K562 (cell line): ENCODE measurements around the gene ACBD5. TPM values are rescaled to one million over a fixed set of nuclear protein-coding genes. Genes with fewer than 3 reads are reported as not detected.
"Not testable (repeated sequence)": the region's sequence is repeated elsewhere in the genome, so short reads cannot be mapped to it uniquely, and the experiment has no call there.

Source experiments
- ATAC-seq: fragments of 200-7000 bp; cut with Tn5 transposase; 3 replicates; pipeline ENCODE4 v1.9.1; 2020; ENCODE audit warnings: moderate library complexity
- BruUV-seq: library from RNA; stranded (reverse); fragments of 400-500 nt; replicated peaks from 2 replicates; lab custom pipeline; 2021; lab: Mats Ljungman, UMichigan
- CTCF ChIA-PET: fragments of 300-600 bp; formaldehyde crosslinking; extraction: SDS; loops from one replicate; lab custom pipeline; 2021; ENCODE audit warnings: low intra/inter-chr PET ratio; lab: Yijun Ruan, JAX
- POLR2A ChIA-PET: fragments of 300-600, 350-650 bp; sonication (Branson Sonifier 250); formaldehyde crosslinking; extraction: SDS; loops from one replicate; lab custom pipeline; 2021; ENCODE audit warnings: antibody characterized with exemption, inconsistent platforms; lab: Yijun Ruan, JAX
- DNase-seq, 4 experiments: peaks; one replicate each; pipeline versions ENCODE4 v3.0.0 to v3.0.0-alpha.2; 2011 to 2018; ENCODE audit warnings: low spot score in 3 of 4, mixed read lengths in 3 of 4; ENCODE audit errors: extremely low read depth in 1 of 4
- FAIRE-seq: peaks from 2 replicates; lab custom pipeline; 2011; peaks lifted over from hg19 to GRCh38; lab: Jason Lieb, UNC
- H2AFZ ChIP-seq: 2 replicates; pipeline ENCODE4 v1.6.0; 2011; ENCODE audit warnings: low read depth, low read length, control low read depth, inconsistent platforms
- H3K27ac ChIP-seq: fragments of 200-600 bp; 3 replicates; pipeline ENCODE4 v1.8.0; 2011; ENCODE audit warnings: low read depth, mild to moderate bottlenecking, control low read depth, inconsistent platforms, low read length, moderate library complexity, mixed read lengths; ENCODE audit errors: extremely low read depth
- H3K27me3 ChIP-seq, 2 experiments: fragments of 300-600 bp in 1 of 2; 2 replicates in 1 of 2; 3 replicates in 1 of 2; pipeline versions ENCODE4 v1.6.0 to v1.8.0; 2011; ENCODE audit warnings: inconsistent platforms in 2 of 2, low read length in 2 of 2, mild to moderate bottlenecking in 1 of 2, mixed read lengths in 1 of 2, moderate library complexity in 1 of 2; ENCODE audit not compliant: control insufficient read depth in 2 of 2, insufficient read depth in 2 of 2
- H3K36me3 ChIP-seq: fragments of 300-600 bp; 3 replicates; pipeline ENCODE4 v1.8.0; 2011; ENCODE audit warnings: mild to moderate bottlenecking, low read length, inconsistent platforms; ENCODE audit not compliant: control insufficient read depth, insufficient read depth
- H3K4me1 ChIP-seq, 2 experiments: fragments of 200-600 bp in 1 of 2; replicated peaks in 1 of 2; 2 replicates in 1 of 2; 3 replicates in 1 of 2; pipeline versions ENCODE4 v1.5.1 to v1.8.0; 2011; ENCODE audit warnings: inconsistent platforms in 2 of 2, low read length in 2 of 2, mild to moderate bottlenecking in 1 of 2, mixed read lengths in 1 of 2, moderate library complexity in 1 of 2; ENCODE audit not compliant: control insufficient read depth in 2 of 2, insufficient read depth in 2 of 2
- H3K4me2 ChIP-seq: 2 replicates; pipeline ENCODE4 v1.6.1; 2011; ENCODE audit warnings: low read length, control low read depth, inconsistent platforms, mixed read lengths; ENCODE audit not compliant: insufficient read depth
- H3K4me3 ChIP-seq: fragments of 200-600 bp; sonication (generic), shearing (Covaris generic); 2 replicates; pipeline ENCODE4 v1.5.1; 2016; ENCODE audit warnings: control low read depth, inconsistent platforms
- H3K79me2 ChIP-seq: fragments of 200-600 bp; 3 replicates; pipeline ENCODE4 v1.8.0; 2011; ENCODE audit warnings: low read length, inconsistent platforms; ENCODE audit not compliant: control insufficient read depth, insufficient read depth
- H3K9ac ChIP-seq, 2 experiments: 2 replicates each; pipeline versions ENCODE4 v1.6.0 to v1.6.1; 2011; ENCODE audit warnings: low read depth in 2 of 2, low read length in 2 of 2, control low read depth in 1 of 2, inconsistent platforms in 1 of 2, mild to moderate bottlenecking in 1 of 2, mixed read lengths in 1 of 2; ENCODE audit not compliant: insufficient read depth in 1 of 2
- H3K9me1 ChIP-seq: one replicate; pipeline ENCODE4 v1.6.0; 2011; ENCODE audit warnings: inconsistent platforms, mild to moderate bottlenecking, low read length, moderate library complexity; ENCODE audit not compliant: control insufficient read depth, insufficient read depth
- H3K9me3 ChIP-seq: replicated peaks from 2 replicates; pipeline ENCODE4 v1.5.1; 2011; ENCODE audit warnings: low read depth, low read length, inconsistent platforms; ENCODE audit not compliant: control insufficient read depth, insufficient read depth
- H4K20me1 ChIP-seq: replicated peaks from 2 replicates; pipeline ENCODE4 v1.6.1; 2011; ENCODE audit warnings: low read length, inconsistent platforms, mixed read lengths; ENCODE audit not compliant: control insufficient read depth, insufficient read depth
- ATF7 ChIP-seq: fragments of 450-650 bp; IDR thresholded peaks from 2 replicates; pipeline ENCODE4 v1.7.1; 2014; ENCODE audit warnings: mild to moderate bottlenecking, moderate library complexity
- BCOR ChIP-seq: fragments of 450-650 bp; IDR thresholded peaks from 2 replicates; pipeline ENCODE4 v1.6.1; 2016
- BRD9 ChIP-seq: fragments of 450-650 bp; IDR thresholded peaks from 2 replicates; pipeline ENCODE4 v1.6.1; 2018; ENCODE audit warnings: low read depth; ENCODE audit not compliant: partially characterized antibody
- GABPB1 ChIP-seq: sonication (generic); formaldehyde crosslinking; IDR thresholded peaks from 2 replicates; pipeline ENCODE4 v1.8.0; 2022; ENCODE audit warnings: mild to moderate bottlenecking, missing genetic modification reagents
- KDM1A ChIP-seq, 2 experiments: fragments of 450-650 bp; IDR thresholded peaks; 2 replicates each; pipeline ENCODE4 v1.6.1; 2016; ENCODE audit warnings: mild to moderate bottlenecking in 2 of 2
- MED1 ChIP-seq: sonication (generic); formaldehyde crosslinking; IDR thresholded peaks from 2 replicates; pipeline ENCODE4 v1.8.1; 2023; ENCODE audit warnings: missing genetic modification reagents, borderline replicate concordance
- MEF2D ChIP-seq: conservative IDR thresholded peaks from 2 replicates; pipeline ENCODE4 v1.6.1; 2016; ENCODE audit warnings: low read depth, missing genetic modification characterization, missing compliant biosample characterization
- NCOA4 ChIP-seq: fragments of 450-650 bp; IDR thresholded peaks from 2 replicates; pipeline ENCODE4 v1.6.1; 2018; ENCODE audit warnings: mild to moderate bottlenecking; ENCODE audit not compliant: partially characterized antibody
- RBM25 ChIP-seq: fragments of 200-400 bp; formaldehyde crosslinking; IDR thresholded peaks from 2 replicates; pipeline ENCODE4 v1.6.1; 2018; ENCODE audit warnings: low read length, low read depth, moderate library complexity; ENCODE audit not compliant: severe bottlenecking
- RCOR1 ChIP-seq, 2 experiments: IDR thresholded peaks; 2 replicates each; pipeline ENCODE4 v1.6.1; 2012; ENCODE audit warnings: low read depth in 2 of 2, low read length in 2 of 2, borderline replicate concordance in 1 of 2, improper control_type of control experiment in 1 of 2
- ZNF121 ChIP-seq: sonication (generic); formaldehyde crosslinking; conservative IDR thresholded peaks from 2 replicates; pipeline ENCODE4 v1.8.0; 2022; ENCODE audit warnings: missing genetic modification reagents
- ZNF143 ChIP-seq: sonication (generic); formaldehyde crosslinking; IDR thresholded peaks from 2 replicates; pipeline ENCODE4 v1.9.0; 2022; ENCODE audit warnings: mild to moderate bottlenecking, missing genetic modification reagents
- WGBS: fragments of 100-300 bp; shearing (Covaris generic); methylation state at CpG from one replicate; pipeline ENCODE4 v1.1.6; 2016; ENCODE audit warnings: low coverage, mixed read lengths; ENCODE audit not compliant: insufficient coverage; ENCODE audit errors: missing lambda C conversion rate; 5-methylcytosine and 5-hydroxymethylcytosine counted together
- in situ Hi-C: fragments of 300-500 bp; cut with MboI; formaldehyde crosslinking; loops from 4 replicates; pipeline ENCODE4 v1.15.0; 2018; ENCODE audit warnings: inconsistent platforms, mixed read lengths
- intact Hi-C: fragments of 100-400 bp; cut with micrococcal nuclease; formaldehyde crosslinking; loops from 2 replicates; pipeline ENCODE4 v1.14.2; 2022
- polyA plus RNA-seq, 8 experiments: library from polyadenylated mRNA; depleted of rRNA in 4 of 8; stranded (reverse) in 5 of 8; unstranded in 3 of 8; fragments of >200 nt; fragmentation: Nextera tagmentation in 2 of 8; fragmentation: Illumina TruSeq in 1 of 8; extraction: Ambion mirVana in 2 of 8; extraction: Trizol in 1 of 8; gene quantifications; 2 replicates each; pipeline versions ENCODE4 v1.2.1 to v1.2.3, GENCODE V29; 2011 to 2014; ENCODE audit warnings: inconsistent platforms in 1 of 8, missing spikeins in 1 of 8
- total RNA-seq, 7 experiments: library from RNA; depleted of rRNA in 6 of 7; stranded (reverse); fragments of >200 nt in 6 of 7; fragmentation: Illumina TruSeq in 2 of 7; extraction: Trizol in 2 of 7; gene quantifications; 2 replicates each; pipeline versions ENCODE4 v1.2.1 to v1.2.3, GENCODE V29; 2011 to 2021; ENCODE audit warnings: low replicate concordance in 1 of 7
- TF ChIP-seq, protein P1 (sequence below): fragments of 450-650 bp; formaldehyde crosslinking; IDR thresholded peaks from 2 replicates; pipeline ENCODE4 v1.4.0; 2020; ENCODE audit warnings: mild to moderate bottlenecking, moderate library complexity
- TF ChIP-seq, protein P2 (sequence below): fragments of 250-450 bp; sonication (Bioruptor Pico); IDR thresholded peaks from 2 replicates; pipeline ENCODE4 v1.5.0; 2021; ENCODE audit warnings: mild to moderate bottlenecking, borderline replicate concordance
- TF ChIP-seq, protein P3 (sequence below): IDR thresholded peaks from 2 replicates; pipeline ENCODE4 v1.6.1; 2012; ENCODE audit warnings: low read depth, low read length, improper control_type of control experiment, borderline replicate concordance
- TF ChIP-seq, protein P4 (sequence below): fragments of 250-450 bp; sonication (Bioruptor Pico); IDR thresholded peaks from 2 replicates; pipeline ENCODE4 v1.4.0; 2020

Gene ACBD5
- total and polyA plus RNA-seq, 9 of the 15 experiments (the other 6 are each of a cell fraction or from before 2014, with no cell fraction given) = 1.5 to 10.3 (median 7.8) TPM

DNA sequence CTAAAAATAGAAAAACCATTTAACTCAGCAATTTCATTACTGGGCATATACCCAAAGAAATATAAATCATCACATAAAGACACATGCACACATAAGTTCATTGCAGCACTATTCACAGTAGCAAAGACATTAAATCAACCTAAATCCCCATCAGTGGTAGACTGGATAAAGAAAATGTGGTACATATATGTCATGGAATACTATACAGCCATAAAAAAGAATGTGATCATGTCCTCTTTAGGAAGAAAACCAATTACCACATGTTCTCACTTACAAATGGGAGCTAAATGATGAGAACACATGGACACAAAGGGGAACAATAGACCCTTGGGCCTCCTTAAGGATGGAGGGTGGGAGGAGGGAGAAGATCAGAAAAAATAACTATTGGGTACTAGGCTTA, 36.0 kb upstream of the ACBD5 start (continued):
- TF ChIP-seq, protein P1, sequence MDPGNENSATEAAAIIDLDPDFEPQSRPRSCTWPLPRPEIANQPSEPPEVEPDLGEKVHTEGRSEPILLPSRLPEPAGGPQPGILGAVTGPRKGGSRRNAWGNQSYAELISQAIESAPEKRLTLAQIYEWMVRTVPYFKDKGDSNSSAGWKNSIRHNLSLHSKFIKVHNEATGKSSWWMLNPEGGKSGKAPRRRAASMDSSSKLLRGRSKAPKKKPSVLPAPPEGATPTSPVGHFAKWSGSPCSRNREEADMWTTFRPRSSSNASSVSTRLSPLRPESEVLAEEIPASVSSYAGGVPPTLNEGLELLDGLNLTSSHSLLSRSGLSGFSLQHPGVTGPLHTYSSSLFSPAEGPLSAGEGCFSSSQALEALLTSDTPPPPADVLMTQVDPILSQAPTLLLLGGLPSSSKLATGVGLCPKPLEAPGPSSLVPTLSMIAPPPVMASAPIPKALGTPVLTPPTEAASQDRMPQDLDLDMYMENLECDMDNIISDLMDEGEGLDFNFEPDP (CRISPR knock-in tag) = no peak
- peak; percentile 67 for TF ChIP-seq RBM25
- TF ChIP-seq, protein P2, sequence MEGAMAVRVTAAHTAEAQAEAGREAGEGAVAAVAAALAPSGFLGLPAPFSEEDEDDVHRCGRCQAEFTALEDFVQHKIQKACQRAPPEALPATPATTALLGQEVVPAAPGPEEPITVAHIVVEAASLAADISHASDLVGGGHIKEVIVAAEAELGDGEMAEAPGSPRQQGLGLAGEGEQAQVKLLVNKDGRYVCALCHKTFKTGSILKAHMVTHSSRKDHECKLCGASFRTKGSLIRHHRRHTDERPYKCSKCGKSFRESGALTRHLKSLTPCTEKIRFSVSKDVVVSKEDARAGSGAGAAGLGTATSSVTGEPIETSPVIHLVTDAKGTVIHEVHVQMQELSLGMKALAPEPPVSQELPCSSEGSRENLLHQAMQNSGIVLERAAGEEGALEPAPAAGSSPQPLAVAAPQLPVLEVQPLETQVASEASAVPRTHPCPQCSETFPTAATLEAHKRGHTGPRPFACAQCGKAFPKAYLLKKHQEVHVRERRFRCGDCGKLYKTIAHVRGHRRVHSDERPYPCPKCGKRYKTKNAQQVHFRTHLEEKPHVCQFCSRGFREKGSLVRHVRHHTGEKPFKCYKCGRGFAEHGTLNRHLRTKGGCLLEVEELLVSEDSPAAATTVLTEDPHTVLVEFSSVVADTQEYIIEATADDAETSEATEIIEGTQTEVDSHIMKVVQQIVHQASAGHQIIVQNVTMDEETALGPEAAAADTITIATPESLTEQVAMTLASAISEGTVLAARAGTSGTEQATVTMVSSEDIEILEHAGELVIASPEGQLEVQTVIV = no peak
- no peak for TF ChIP-seq ZNF121
- TF ChIP-seq MEF2D (tag) = no peak
- TF ChIP-seq RCOR1 (IDR thresholded peaks at IDR 0.05; ENCODE audit: borderline replicate concordance in 1 of 2, low read depth in 2 of 2, low read length in 2 of 2) = no peak
- TF ChIP-seq NCOA4 = no peak
- TF ChIP-seq GABPB1 = no peak
- TF ChIP-seq BCOR = 0 out of 2 replicates have a peak, but pooled peaks have one; percentile 29
- no peak for TF ChIP-seq ATF7
- TF ChIP-seq, protein P3, sequence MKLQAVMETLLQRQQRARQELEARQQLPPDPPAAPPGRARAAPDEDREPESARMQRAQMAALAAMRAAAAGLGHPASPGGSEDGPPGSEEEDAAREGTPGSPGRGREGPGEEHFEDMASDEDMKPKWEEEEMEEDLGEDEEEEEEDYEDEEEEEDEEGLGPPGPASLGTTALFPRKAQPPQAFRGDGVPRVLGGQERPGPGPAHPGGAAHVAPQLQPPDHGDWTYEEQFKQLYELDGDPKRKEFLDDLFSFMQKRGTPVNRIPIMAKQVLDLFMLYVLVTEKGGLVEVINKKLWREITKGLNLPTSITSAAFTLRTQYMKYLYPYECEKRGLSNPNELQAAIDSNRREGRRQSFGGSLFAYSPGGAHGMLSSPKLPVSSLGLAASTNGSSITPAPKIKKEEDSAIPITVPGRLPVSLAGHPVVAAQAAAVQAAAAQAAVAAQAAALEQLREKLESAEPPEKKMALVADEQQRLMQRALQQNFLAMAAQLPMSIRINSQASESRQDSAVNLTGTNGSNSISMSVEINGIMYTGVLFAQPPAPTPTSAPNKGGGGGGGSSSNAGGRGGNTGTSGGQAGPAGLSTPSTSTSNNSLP = no peak
- TF ChIP-seq, protein P4, sequence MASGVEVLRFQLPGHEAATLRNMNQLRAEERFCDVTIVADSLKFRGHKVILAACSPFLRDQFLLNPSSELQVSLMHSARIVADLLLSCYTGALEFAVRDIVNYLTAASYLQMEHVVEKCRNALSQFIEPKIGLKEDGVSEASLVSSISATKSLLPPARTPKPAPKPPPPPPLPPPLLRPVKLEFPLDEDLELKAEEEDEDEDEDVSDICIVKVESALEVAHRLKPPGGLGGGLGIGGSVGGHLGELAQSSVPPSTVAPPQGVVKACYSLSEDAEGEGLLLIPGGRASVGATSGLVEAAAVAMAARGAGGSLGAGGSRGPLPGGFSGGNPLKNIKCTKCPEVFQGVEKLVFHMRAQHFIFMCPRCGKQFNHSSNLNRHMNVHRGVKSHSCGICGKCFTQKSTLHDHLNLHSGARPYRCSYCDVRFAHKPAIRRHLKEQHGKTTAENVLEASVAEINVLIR (CRISPR knock-in tag) = no peak
- TF ChIP-seq KDM1A (IDR thresholded peaks at IDR 0.05) = 0 out of 4 replicates have a peak, but pooled peaks of 1 of the 2 experiments have one; percentile 21
- TF ChIP-seq BRD9 = no peak
- TF ChIP-seq ZNF143 (CRISPR knock-in tag) = no peak
- TF ChIP-seq MED1 = no peak

DNA sequence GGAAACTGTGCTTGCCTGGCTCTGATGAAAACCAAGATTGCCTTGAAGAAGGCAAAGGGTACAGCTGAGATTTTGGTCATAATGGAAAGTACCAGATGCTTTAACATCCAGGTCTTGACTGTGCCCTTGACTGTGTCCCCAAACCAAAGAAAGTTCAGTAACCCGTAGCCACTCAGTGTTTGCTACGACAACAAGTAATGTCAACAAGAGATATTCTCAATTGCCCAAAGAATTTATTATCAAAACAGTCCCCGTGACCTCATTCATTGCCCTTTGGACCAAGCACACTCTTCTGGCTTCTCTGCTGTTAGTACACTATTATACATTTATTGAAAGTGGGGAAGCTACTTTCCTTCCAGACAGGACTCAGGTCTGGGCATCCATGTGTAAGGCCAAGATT, 25.4 kb upstream of the ACBD5 start:
- H3K79me2 ChIP-seq, H3K27ac ChIP-seq, BruUV-seq, intact Hi-C loops, H3K9me3 ChIP-seq, H3K36me3 ChIP-seq, H3K4me2 ChIP-seq, H3K4me1 ChIP-seq, H3K4me3 ChIP-seq, DNase-seq, H4K20me1 ChIP-seq, H3K9me1 ChIP-seq, H3K9ac ChIP-seq, CTCF ChIA-PET, POLR2A ChIA-PET, H2AFZ ChIP-seq, ATAC-seq, in situ Hi-C loops: not testable (repeated sequence)
- WGBS = 2% methylated on average over 3 of the region's 3 CpGs
- peak; percentile 23 for FAIRE-seq
- H3K27me3 ChIP-seq = peaks cover 8 to 15% of the 10 kb centered on the region in 2 experiments; a peak in 4 of 5 replicates
